GM23338 (cell line): ENCODE data around the gene PDK4. TPM values are rescaled to one million over a fixed set of nuclear protein-coding genes. Genes with fewer than 3 reads are reported as not detected.

Experiments
- ATAC-seq: fragments of 200-7000 bp; cut with Tn5 transposase; 3 replicates; pipeline ENCODE4 v1.9.1; 2020
- DNase-seq: peaks from one replicate; pipeline ENCODE4 v3.0.0-alpha.2; 2015; ENCODE audit warnings: low spot score
- H2AFZ ChIP-seq: fragments of 200-600 bp; sonication (generic); 2 replicates; pipeline ENCODE4 v1.8.0; 2016; ENCODE audit warnings: antibody characterized with exemption, mild to moderate bottlenecking, moderate library complexity
- H3F3A ChIP-seq: fragments of 200-600 bp; sonication (generic); replicated peaks from 2 replicates; pipeline ENCODE4 v1.8.0; 2017; ENCODE audit warnings: antibody characterized with exemption, mixed run types, low read depth
- H3K27ac ChIP-seq: fragments of 200-600 bp; sonication (generic); 2 replicates; pipeline ENCODE4 v1.6.1; 2016; ENCODE audit warnings: low read depth
- H3K27me3 ChIP-seq: fragments of 200-600 bp; sonication (generic); 2 replicates; pipeline ENCODE4 v1.8.0; 2016; ENCODE audit warnings: mild to moderate bottlenecking, mixed run types, moderate library complexity; ENCODE audit not compliant: insufficient read depth
- H3K36me3 ChIP-seq: fragments of 200-600 bp; sonication (generic); 2 replicates; pipeline ENCODE4 v1.8.0; 2016; ENCODE audit warnings: mild to moderate bottlenecking; ENCODE audit not compliant: insufficient read depth
- H3K4me1 ChIP-seq: fragments of 200-600 bp; sonication (generic); 2 replicates; pipeline ENCODE4 v1.8.0; 2016; ENCODE audit warnings: mild to moderate bottlenecking, moderate library complexity; ENCODE audit not compliant: insufficient read depth
- H3K4me2 ChIP-seq: fragments of 200-600 bp; sonication (generic); 2 replicates; pipeline ENCODE4 v1.7.1; 2017; ENCODE audit warnings: mixed run types
- H3K4me3 ChIP-seq: fragments of 200-600 bp; sonication (generic); 2 replicates; pipeline ENCODE4 v1.6.1; 2016; ENCODE audit warnings: mixed run types
- H3K79me2 ChIP-seq: fragments of 200-600 bp; sonication (generic); replicated peaks from 2 replicates; pipeline ENCODE4 v1.8.0; 2017; ENCODE audit warnings: mild to moderate bottlenecking; ENCODE audit not compliant: insufficient read depth
- H3K9me2 ChIP-seq: fragments of 200-600 bp; sonication (generic); 2 replicates; pipeline ENCODE4 v1.8.0; 2017; ENCODE audit not compliant: insufficient read depth
- H4K20me1 ChIP-seq: fragments of 200-600 bp; sonication (generic); replicated peaks from 2 replicates; pipeline ENCODE4 v1.8.0; 2017; ENCODE audit warnings: mild to moderate bottlenecking; ENCODE audit not compliant: insufficient read depth
- H3K27ac Mint-ChIP-seq: 2 replicates; pipeline ENCODE4 v1.8.0; 2020; ENCODE audit warnings: inconsistent platforms, mild to moderate bottlenecking, moderate library complexity, mixed read lengths
- H3K27me3 Mint-ChIP-seq: 3 replicates; pipeline ENCODE4 v1.8.0; 2022; ENCODE audit warnings: low read depth, mild to moderate bottlenecking, moderate library complexity, mixed read lengths, inconsistent platforms; ENCODE audit not compliant: insufficient read depth, poor library complexity
- H3K36me3 Mint-ChIP-seq: 3 replicates; pipeline ENCODE4 v1.8.0; 2021; ENCODE audit warnings: low read depth, mild to moderate bottlenecking, inconsistent platforms, moderate library complexity, mixed read lengths
- H3K4me1 Mint-ChIP-seq: 3 replicates; pipeline ENCODE4 v1.8.0; 2020; ENCODE audit warnings: mild to moderate bottlenecking, inconsistent platforms, mixed read lengths
- H3K4me3 Mint-ChIP-seq: 3 replicates; pipeline ENCODE4 v1.8.0; 2021; ENCODE audit warnings: moderate library complexity, mild to moderate bottlenecking, inconsistent platforms, mixed read lengths
- H3K9me3 Mint-ChIP-seq: 3 replicates; pipeline ENCODE4 v1.8.0; 2020; ENCODE audit warnings: moderate library complexity, mild to moderate bottlenecking, inconsistent platforms, mixed read lengths
- CREB1 ChIP-seq: fragments of 250-450 bp; sonication (Bioruptor Pico); IDR thresholded peaks from 2 replicates; pipeline ENCODE4 v1.5.0; 2020; ENCODE audit warnings: low read depth, mild to moderate bottlenecking, moderate library complexity
- EZH2 ChIP-seq: fragments of 200-600 bp; sonication (generic); IDR thresholded peaks from one replicate; pipeline ENCODE4 v1.8.0; 2017; ENCODE audit warnings: antibody characterized with exemption, mild to moderate bottlenecking, low read depth; ENCODE audit not compliant: unreplicated experiment
- EZH2phosphoT487 ChIP-seq: fragments of 200-600 bp; sonication (generic); IDR thresholded peaks from one replicate; pipeline ENCODE4 v1.8.1; 2018; ENCODE audit warnings: antibody characterized with exemption; ENCODE audit not compliant: unreplicated experiment
- JUNB ChIP-seq: IDR thresholded peaks from one replicate; pipeline ENCODE4 v1.6.1; 2016; ENCODE audit warnings: antibody characterized with exemption; ENCODE audit not compliant: unreplicated experiment
- NANOG ChIP-seq: IDR thresholded peaks from 2 replicates; pipeline ENCODE4 v1.6.1; 2016; ENCODE audit warnings: antibody characterized with exemption, borderline replicate concordance
- POLR2AphosphoS5 ChIP-seq: IDR thresholded peaks from 2 replicates; pipeline ENCODE4 v1.6.1; 2016; ENCODE audit warnings: antibody characterized with exemption, low read depth
- STAT1 ChIP-seq: IDR thresholded peaks from one replicate; pipeline ENCODE4 v1.6.1; 2016; ENCODE audit warnings: antibody characterized with exemption; ENCODE audit not compliant: unreplicated experiment
- ZNF114 ChIP-seq: fragments of 250-450 bp; sonication (Bioruptor Pico); IDR thresholded peaks from 2 replicates; pipeline ENCODE4 v1.5.0; 2020; ENCODE audit warnings: mild to moderate bottlenecking, moderate library complexity
- ZNF331 ChIP-seq: fragments of 250-450 bp; sonication (Bioruptor Pico); IDR thresholded peaks from 2 replicates; pipeline ENCODE4 v1.5.0; 2020; ENCODE audit warnings: low read depth, mild to moderate bottlenecking, moderate library complexity
- polyA plus RNA-seq: library from polyadenylated mRNA; unstranded; fragments of >200 nt; fragmentation: Nextera tagmentation; extraction: Ambion mirVana; gene quantifications from 2 replicates; pipeline ENCODE4 v1.2.1, GENCODE V29; 2016
- total RNA-seq: library from RNA; depleted of rRNA; stranded (reverse); fragments of >200 nt; shearing (Covaris generic); gene quantifications from 2 replicates; pipeline ENCODE4 v1.2.3, GENCODE V29; 2014
- TF ChIP-seq, protein P1 (sequence below), 2 experiments: fragments of 200-600 bp in 1 of 2; sonication (generic) in 1 of 2; conservative IDR thresholded peaks; 2 replicates each; pipeline versions ENCODE4 v1.5.1 to v1.6.1; 2016 to 2017; ENCODE audit warnings: antibody characterized with exemption in 2 of 2, low read depth in 2 of 2, mild to moderate bottlenecking in 2 of 2, moderate library complexity in 1 of 2
- TF ChIP-seq, protein P2 (sequence below): fragments of 250-450 bp; sonication (Bioruptor Pico); IDR thresholded peaks from 2 replicates; pipeline ENCODE4 v1.5.0; 2020; ENCODE audit warnings: mild to moderate bottlenecking, moderate library complexity

The PDK4 gene
- total and polyA plus RNA-seq, 2 experiments from 2014 or later, result 0.32 TPM; not detected in 1

DNA sequence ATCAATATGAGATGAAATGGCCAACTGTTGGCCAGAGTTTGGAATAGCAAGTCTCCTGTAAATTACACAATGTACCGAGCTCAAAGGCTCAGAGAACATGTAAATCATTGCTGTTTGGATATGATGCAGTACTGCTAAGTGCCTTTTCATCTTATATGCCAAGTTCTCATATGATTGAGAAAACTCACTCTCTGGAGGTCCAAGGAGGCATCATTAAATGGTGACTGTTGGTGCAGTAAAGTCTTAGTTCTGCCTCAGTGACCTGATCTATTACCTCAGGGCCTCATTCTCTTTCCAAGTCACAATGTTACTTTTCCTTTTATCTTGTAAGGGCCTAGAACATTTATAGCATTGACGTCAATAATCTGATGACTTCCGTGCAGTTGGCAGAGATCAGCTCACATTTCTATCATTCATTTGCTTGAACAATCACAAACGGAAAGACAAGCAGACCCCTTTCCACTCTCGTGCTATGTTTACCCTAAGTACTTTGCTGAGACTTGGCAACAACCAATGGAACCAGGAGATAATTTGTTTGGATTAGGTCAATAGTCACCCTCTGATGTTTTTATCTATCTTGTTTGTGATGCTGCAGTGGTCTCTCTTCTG, 32.6 kb upstream of the PDK4 start:
- peaks cover 7% of the 10 kb centered on the region; the same call in 1 of the 2 replicates for H3K4me1 ChIP-seq
- no peaks in the 10 kb centered on the region for H3K36me3 ChIP-seq
- H3K9me2 ChIP-seq, result no peaks in the 10 kb centered on the region
- no peak overlapping the region for H3K4me3 ChIP-seq
- no peak overlapping the region for H3K27ac Mint-ChIP-seq
- no peak overlapping the region for H3K4me2 ChIP-seq
- no peak overlapping the region for H3K4me3 Mint-ChIP-seq
- DNase-seq, result no peak
- no peak for ATAC-seq
- no peak overlapping the region for H2AFZ ChIP-seq
- no peaks in the 10 kb centered on the region for H4K20me1 ChIP-seq
- H3K4me1 Mint-ChIP-seq, result peaks cover 12% of the 10 kb centered on the region; the same call in 2 of the 3 replicates
- H3K27me3 ChIP-seq, result no peaks in the 10 kb centered on the region
- no peak overlapping the region for H3K27ac ChIP-seq
- TF ChIP-seq CREB1 (CRISPR knock-in tag) (no peak), EZH2 (no peak), ZNF331 (CRISPR knock-in tag) (no peak), ZNF114 (CRISPR knock-in tag) (no peak)
- no peaks in the 10 kb centered on the region for H3K9me3 Mint-ChIP-seq
- H3K27me3 Mint-ChIP-seq, result no peaks in the 10 kb centered on the region
- H3F3A ChIP-seq, result no peaks in the 10 kb centered on the region
- H3K79me2 ChIP-seq, result no peaks in the 10 kb centered on the region
- no peaks in the 10 kb centered on the region for H3K36me3 Mint-ChIP-seq

DNA sequence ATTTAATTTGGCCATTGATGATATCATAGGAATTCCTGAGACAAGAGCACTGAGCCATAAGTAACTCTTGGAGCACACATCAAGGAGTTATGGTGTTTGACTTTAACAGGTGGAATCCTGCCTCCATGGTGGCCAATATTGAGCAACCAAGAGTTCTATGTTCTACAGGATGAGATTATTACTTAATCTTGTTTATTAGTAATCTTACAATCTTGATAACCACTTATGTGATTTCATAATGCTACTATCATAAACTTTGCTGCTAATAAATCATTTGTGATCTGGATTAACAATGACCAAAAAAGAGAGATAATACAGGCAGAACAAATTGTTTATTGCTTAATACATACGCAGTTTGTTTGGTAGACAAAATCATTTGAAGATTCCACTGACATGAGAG, 27.5 kb upstream of the PDK4 start:
- Histone ChIP-seq H3K4me1 (no peaks in the 10 kb centered on the region), H3K27me3 (no peaks in the 10 kb centered on the region), H3K9me2 (no peaks in the 10 kb centered on the region), H3K79me2 (no peaks in the 10 kb centered on the region), H2AFZ (no peak overlapping the region), H3K4me3 (no peak overlapping the region), H4K20me1 (no peaks in the 10 kb centered on the region), H3K27ac (no peak overlapping the region), H3F3A (no peaks in the 10 kb centered on the region), H3K36me3 (no peaks in the 10 kb centered on the region), H3K4me2 (no peak overlapping the region)
- no peak overlapping the region for H3K4me3 Mint-ChIP-seq
- H3K27ac Mint-ChIP-seq, result no peak overlapping the region
- H3K36me3 Mint-ChIP-seq, result no peaks in the 10 kb centered on the region
- no peaks in the 10 kb centered on the region for H3K9me3 Mint-ChIP-seq
- no peaks in the 10 kb centered on the region for H3K4me1 Mint-ChIP-seq
- ATAC-seq, result no peak
- DNase-seq, result no peak
- H3K27me3 Mint-ChIP-seq, result peaks cover 1% of the 10 kb centered on the region
- TF ChIP-seq CREB1 (CRISPR knock-in tag) (no peak), POLR2AphosphoS5 (no peak), ZNF331 (CRISPR knock-in tag) (no peak), NANOG (no peak), EZH2phosphoT487 (no peak), STAT1 (no peak), JUNB (no peak), EZH2 (no peak)
- TF ChIP-seq, protein P1, sequence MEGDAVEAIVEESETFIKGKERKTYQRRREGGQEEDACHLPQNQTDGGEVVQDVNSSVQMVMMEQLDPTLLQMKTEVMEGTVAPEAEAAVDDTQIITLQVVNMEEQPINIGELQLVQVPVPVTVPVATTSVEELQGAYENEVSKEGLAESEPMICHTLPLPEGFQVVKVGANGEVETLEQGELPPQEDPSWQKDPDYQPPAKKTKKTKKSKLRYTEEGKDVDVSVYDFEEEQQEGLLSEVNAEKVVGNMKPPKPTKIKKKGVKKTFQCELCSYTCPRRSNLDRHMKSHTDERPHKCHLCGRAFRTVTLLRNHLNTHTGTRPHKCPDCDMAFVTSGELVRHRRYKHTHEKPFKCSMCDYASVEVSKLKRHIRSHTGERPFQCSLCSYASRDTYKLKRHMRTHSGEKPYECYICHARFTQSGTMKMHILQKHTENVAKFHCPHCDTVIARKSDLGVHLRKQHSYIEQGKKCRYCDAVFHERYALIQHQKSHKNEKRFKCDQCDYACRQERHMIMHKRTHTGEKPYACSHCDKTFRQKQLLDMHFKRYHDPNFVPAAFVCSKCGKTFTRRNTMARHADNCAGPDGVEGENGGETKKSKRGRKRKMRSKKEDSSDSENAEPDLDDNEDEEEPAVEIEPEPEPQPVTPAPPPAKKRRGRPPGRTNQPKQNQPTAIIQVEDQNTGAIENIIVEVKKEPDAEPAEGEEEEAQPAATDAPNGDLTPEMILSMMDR (conservative IDR thresholded peaks at IDR 0.05; ENCODE audit: low read depth in 2 of 2), result no peak
- TF ChIP-seq, protein P2, sequence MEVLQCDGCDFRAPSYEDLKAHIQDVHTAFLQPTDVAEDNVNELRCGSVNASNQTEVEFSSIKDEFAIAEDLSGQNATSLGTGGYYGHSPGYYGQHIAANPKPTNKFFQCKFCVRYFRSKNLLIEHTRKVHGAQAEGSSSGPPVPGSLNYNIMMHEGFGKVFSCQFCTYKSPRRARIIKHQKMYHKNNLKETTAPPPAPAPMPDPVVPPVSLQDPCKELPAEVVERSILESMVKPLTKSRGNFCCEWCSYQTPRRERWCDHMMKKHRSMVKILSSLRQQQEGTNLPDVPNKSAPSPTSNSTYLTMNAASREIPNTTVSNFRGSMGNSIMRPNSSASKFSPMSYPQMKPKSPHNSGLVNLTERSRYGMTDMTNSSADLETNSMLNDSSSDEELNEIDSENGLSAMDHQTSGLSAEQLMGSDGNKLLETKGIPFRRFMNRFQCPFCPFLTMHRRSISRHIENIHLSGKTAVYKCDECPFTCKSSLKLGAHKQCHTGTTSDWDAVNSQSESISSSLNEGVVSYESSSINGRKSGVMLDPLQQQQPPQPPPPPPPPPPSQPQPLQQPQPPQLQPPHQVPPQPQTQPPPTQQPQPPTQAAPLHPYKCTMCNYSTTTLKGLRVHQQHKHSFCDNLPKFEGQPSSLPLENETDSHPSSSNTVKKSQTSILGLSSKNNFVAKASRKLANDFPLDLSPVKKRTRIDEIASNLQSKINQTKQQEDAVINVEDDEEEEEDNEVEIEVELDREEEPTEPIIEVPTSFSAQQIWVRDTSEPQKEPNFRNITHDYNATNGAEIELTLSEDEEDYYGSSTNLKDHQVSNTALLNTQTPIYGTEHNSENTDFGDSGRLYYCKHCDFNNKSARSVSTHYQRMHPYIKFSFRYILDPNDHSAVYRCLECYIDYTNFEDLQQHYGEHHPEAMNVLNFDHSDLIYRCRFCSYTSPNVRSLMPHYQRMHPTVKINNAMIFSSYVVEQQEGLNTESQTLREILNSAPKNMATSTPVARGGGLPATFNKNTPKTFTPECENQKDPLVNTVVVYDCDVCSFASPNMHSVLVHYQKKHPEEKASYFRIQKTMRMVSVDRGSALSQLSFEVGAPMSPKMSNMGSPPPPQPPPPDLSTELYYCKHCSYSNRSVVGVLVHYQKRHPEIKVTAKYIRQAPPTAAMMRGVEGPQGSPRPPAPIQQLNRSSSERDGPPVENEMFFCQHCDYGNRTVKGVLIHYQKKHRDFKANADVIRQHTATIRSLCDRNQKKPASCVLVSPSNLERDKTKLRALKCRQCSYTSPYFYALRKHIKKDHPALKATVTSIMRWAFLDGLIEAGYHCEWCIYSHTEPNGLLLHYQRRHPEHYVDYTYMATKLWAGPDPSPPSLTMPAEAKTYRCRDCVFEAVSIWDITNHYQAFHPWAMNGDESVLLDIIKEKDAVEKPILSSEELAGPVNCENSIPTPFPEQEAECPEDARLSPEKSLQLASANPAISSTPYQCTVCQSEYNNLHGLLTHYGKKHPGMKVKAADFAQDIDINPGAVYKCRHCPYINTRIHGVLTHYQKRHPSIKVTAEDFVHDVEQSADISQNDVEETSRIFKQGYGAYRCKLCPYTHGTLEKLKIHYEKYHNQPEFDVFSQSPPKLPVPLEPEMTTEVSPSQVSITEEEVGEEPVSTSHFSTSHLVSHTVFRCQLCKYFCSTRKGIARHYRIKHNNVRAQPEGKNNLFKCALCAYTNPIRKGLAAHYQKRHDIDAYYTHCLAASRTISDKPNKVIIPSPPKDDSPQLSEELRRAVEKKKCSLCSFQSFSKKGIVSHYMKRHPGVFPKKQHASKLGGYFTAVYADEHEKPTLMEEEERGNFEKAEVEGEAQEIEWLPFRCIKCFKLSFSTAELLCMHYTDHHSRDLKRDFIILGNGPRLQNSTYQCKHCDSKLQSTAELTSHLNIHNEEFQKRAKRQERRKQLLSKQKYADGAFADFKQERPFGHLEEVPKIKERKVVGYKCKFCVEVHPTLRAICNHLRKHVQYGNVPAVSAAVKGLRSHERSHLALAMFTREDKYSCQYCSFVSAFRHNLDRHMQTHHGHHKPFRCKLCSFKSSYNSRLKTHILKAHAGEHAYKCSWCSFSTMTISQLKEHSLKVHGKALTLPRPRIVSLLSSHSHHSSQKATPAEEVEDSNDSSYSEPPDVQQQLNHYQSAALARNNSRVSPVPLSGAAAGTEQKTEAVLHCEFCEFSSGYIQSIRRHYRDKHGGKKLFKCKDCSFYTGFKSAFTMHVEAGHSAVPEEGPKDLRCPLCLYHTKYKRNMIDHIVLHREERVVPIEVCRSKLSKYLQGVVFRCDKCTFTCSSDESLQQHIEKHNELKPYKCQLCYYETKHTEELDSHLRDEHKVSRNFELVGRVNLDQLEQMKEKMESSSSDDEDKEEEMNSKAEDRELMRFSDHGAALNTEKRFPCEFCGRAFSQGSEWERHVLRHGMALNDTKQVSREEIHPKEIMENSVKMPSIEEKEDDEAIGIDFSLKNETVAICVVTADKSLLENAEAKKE (CRISPR knock-in tag), result no peak
